IMR-90 (cell line): ENCODE results near the gene DAB2. TPM values are rescaled to one million over a fixed set of nuclear protein-coding genes. Genes with fewer than 3 reads are reported as not detected.

Experiments
- ATAC-seq: fragments of 200-7000 bp; cut with Tn5 transposase; 2 replicates; pipeline ENCODE4 v1.9.1; 2020; ENCODE audit warnings: low read depth, mild to moderate bottlenecking, moderate library complexity
- BruUV-seq: library from RNA; stranded (reverse); fragments of 400-500 nt; replicated peaks from 2 replicates; lab custom pipeline; 2021; lab: Mats Ljungman, UMichigan
- CTCF ChIA-PET: fragments of 300-600 bp; formaldehyde crosslinking; extraction: SDS; loops from one replicate; lab custom pipeline; 2021; ENCODE audit warnings: antibody characterized with exemption; lab: Yijun Ruan, JAX
- POLR2A ChIA-PET: fragments of 300-600 bp; sonication (Branson Sonifier 250); formaldehyde crosslinking; loops from one replicate; lab custom pipeline; 2022; ENCODE audit warnings: antibody characterized with exemption; ENCODE audit not compliant: unreplicated experiment; lab: Charles Lee
- DNase-seq: peaks from one replicate; pipeline ENCODE4 v3.0.0; 2013
- H2AFZ ChIP-seq: replicated peaks from 2 replicates; pipeline ENCODE3; 2013; ENCODE audit warnings: low read length, mild to moderate bottlenecking; ENCODE audit not compliant: poor library complexity
- H2AK5ac ChIP-seq: 2 replicates; pipeline ENCODE4 v1.6.1; 2013; ENCODE audit warnings: low read depth, low read length, inconsistent platforms
- H2AK9ac ChIP-seq: replicated peaks from 2 replicates; pipeline ENCODE3; 2013; ENCODE audit warnings: mild to moderate bottlenecking, low read depth, low read length, moderate library complexity; ENCODE audit not compliant: poor library complexity
- H2BK120ac ChIP-seq: 2 replicates; pipeline ENCODE4 v1.6.1; 2013; ENCODE audit warnings: low read depth, low read length, inconsistent platforms
- H2BK15ac ChIP-seq: 3 replicates; pipeline ENCODE4 v1.6.1; 2013; ENCODE audit warnings: low read depth, low read length, inconsistent platforms
- H2BK20ac ChIP-seq: 2 replicates; pipeline ENCODE4 v1.6.1; 2013; ENCODE audit warnings: low read depth, mild to moderate bottlenecking, inconsistent platforms, low read length, moderate library complexity
- H2BK5ac ChIP-seq: 2 replicates; pipeline ENCODE4 v1.6.1; 2013; ENCODE audit warnings: mild to moderate bottlenecking, low read depth, low read length, inconsistent platforms; ENCODE audit not compliant: poor library complexity, severe bottlenecking
- H3K14ac ChIP-seq: replicated peaks from 2 replicates; pipeline ENCODE4 v1.6.1; 2013; ENCODE audit warnings: low read depth, low read length, inconsistent platforms
- H3K18ac ChIP-seq: 2 replicates; pipeline ENCODE4 v1.6.1; 2013; ENCODE audit warnings: low read depth, low read length, control low read depth
- H3K23ac ChIP-seq: 2 replicates; pipeline ENCODE4 v1.6.1; 2013; ENCODE audit warnings: low read depth, low read length, inconsistent platforms
- H3K27ac ChIP-seq: 2 replicates; pipeline ENCODE4 v1.5.1; 2013; ENCODE audit warnings: mild to moderate bottlenecking, control low read depth, low read length; ENCODE audit not compliant: insufficient read depth
- H3K27me3 ChIP-seq: 2 replicates; pipeline ENCODE4 v1.6.1; 2013; ENCODE audit warnings: low read length; ENCODE audit not compliant: control insufficient read depth, insufficient read depth
- H3K36me3 ChIP-seq: 2 replicates; pipeline ENCODE4 v1.6.1; 2013; ENCODE audit warnings: low read length, mixed read lengths; ENCODE audit not compliant: control insufficient read depth, insufficient read depth
- H3K4ac ChIP-seq: 2 replicates; pipeline ENCODE4 v1.6.1; 2013; ENCODE audit warnings: low read depth, low read length, inconsistent platforms
- H3K4me1 ChIP-seq: 2 replicates; pipeline ENCODE4 v1.6.1; 2013; ENCODE audit warnings: low read length, mixed read lengths; ENCODE audit not compliant: control insufficient read depth, insufficient read depth
- H3K4me2 ChIP-seq: 2 replicates; pipeline ENCODE4 v1.6.1; 2013; ENCODE audit warnings: low read depth, mild to moderate bottlenecking, control low read depth, low read length, moderate library complexity
- H3K4me3 ChIP-seq: 2 replicates; pipeline ENCODE4 v1.5.1; 2013; ENCODE audit warnings: low read depth, mild to moderate bottlenecking, control low read depth, low read length, moderate library complexity; ENCODE audit not compliant: insufficient read depth
- H3K56ac ChIP-seq: 2 replicates; pipeline ENCODE4 v1.6.1; 2013; ENCODE audit warnings: low read length, inconsistent platforms; ENCODE audit not compliant: insufficient read depth; ENCODE audit errors: extremely low read depth
- H3K79me1 ChIP-seq, 2 experiments: 2 replicates each; pipeline ENCODE4 v1.6.1; 2013; ENCODE audit warnings: low read length in 2 of 2, inconsistent platforms in 1 of 2, low read depth in 1 of 2
- H3K9ac ChIP-seq: 2 replicates; pipeline ENCODE4 v1.6.1; 2013; ENCODE audit warnings: low read depth, low read length, control low read depth
- H3K9me1 ChIP-seq: 2 replicates; pipeline ENCODE4 v1.6.1; 2013; ENCODE audit warnings: low read length, inconsistent platforms; ENCODE audit not compliant: insufficient read depth
- H3K9me3 ChIP-seq: 2 replicates; pipeline ENCODE4 v1.6.1; 2013; ENCODE audit warnings: low read length; ENCODE audit not compliant: control insufficient read depth, insufficient read depth
- H4K20me1 ChIP-seq: 2 replicates; pipeline ENCODE4 v1.6.1; 2013; ENCODE audit warnings: low read length, inconsistent platforms; ENCODE audit not compliant: insufficient read depth
- H4K5ac ChIP-seq: 2 replicates; pipeline ENCODE4 v1.6.1; 2013; ENCODE audit warnings: mild to moderate bottlenecking, low read depth, low read length, control low read depth
- H4K8ac ChIP-seq, 2 experiments: 2 replicates each; pipeline ENCODE4 v1.6.1; 2013; ENCODE audit warnings: low read depth in 2 of 2, low read length in 2 of 2, control low read depth in 1 of 2, inconsistent platforms in 1 of 2
- H4K91ac ChIP-seq: 2 replicates; pipeline ENCODE4 v1.6.1; 2013; ENCODE audit warnings: low read depth, low read length, inconsistent platforms; ENCODE audit not compliant: insufficient read depth
- BHLHE40 ChIP-seq: fragments of 150-350 bp; IDR thresholded peaks from 2 replicates; pipeline ENCODE4 v1.6.1; 2016; ENCODE audit warnings: mild to moderate bottlenecking, low read depth, low read length
- MAFK ChIP-seq: IDR thresholded peaks from 2 replicates; pipeline ENCODE4 v1.6.1; 2012; ENCODE audit warnings: low read depth, low read length, improper control_type of control experiment
- RAD21 ChIP-seq: IDR thresholded peaks from 2 replicates; pipeline ENCODE4 v1.6.1; 2012; ENCODE audit warnings: low read length, improper control_type of control experiment
- whole genome bisulfite sequencing, 2 experiments: methylation state at CpG; one replicate each; pipeline versions ENCODE4 v1.1.5 to v1.1.7; 2013; ENCODE audit warnings: missing lambda C conversion rate in 2 of 2; ENCODE audit not compliant: insufficient read length in 1 of 2; ENCODE audit errors: extremely low coverage in 2 of 2; 5-methylcytosine and 5-hydroxymethylcytosine counted together
- dilution Hi-C: fragments of 300-500 bp; cut with HindIII; formaldehyde crosslinking; loops from one replicate; pipeline ENCODE4 v1.14.3; 2018; ENCODE audit warnings: low sequenced_read_pairs; ENCODE audit not compliant: unreplicated experiment
- in situ Hi-C: fragments of 300-500 bp; cut with MboI; formaldehyde crosslinking; loops from 3 replicates; pipeline ENCODE4 v1.14.3; 2019; ENCODE audit warnings: low sequenced_read_pairs, inconsistent platforms, mixed read lengths
- intact Hi-C: fragments of 100-400 bp; cut with micrococcal nuclease; formaldehyde crosslinking; loops from 2 replicates; pipeline ENCODE4 v1.10.0; 2022
- polyA plus RNA-seq, 3 experiments: library from polyadenylated mRNA; depleted of rRNA; stranded (reverse); fragments of >200 nt; gene quantifications; 2 replicates each; pipeline ENCODE4 v1.2.3, GENCODE V29; 2012; ENCODE audit warnings: low replicate concordance in 1 of 3
- total RNA-seq: library from RNA; depleted of rRNA; stranded (reverse); fragments of >200 nt; gene quantifications from 2 replicates; pipeline ENCODE4 v1.2.3, GENCODE V29; 2012

DAB2 gene
- total and polyA plus RNA-seq, 2 of the 4 experiments (the other 2 are of a cell fraction): 50.0 to 101 TPM

- Histone ChIP-seq H2AK9ac (no peak overlapping the region), H4K5ac (no peak overlapping the region), H2BK15ac (no peak overlapping the region), H3K9me1 (no peaks in the 10 kb centered on the region), H4K8ac (no peak overlapping the region), H2AFZ (no peak overlapping the region), H3K23ac (no peak overlapping the region), H3K4me2 (no peak overlapping the region), H3K14ac (no peak overlapping the region), H2BK120ac (no peak overlapping the region), H3K27me3 (peaks cover 13% of the 10 kb centered on the region; the same call in 1 of the 2 replicates), H3K9me3 (no peaks in the 10 kb centered on the region), H3K79me1 (no peaks in the 10 kb centered on the region), H2BK20ac (no peak overlapping the region), H3K9ac (no peak overlapping the region), H3K18ac (no peak overlapping the region), H4K20me1 (no peaks in the 10 kb centered on the region), H3K27ac (no peak overlapping the region), H3K4ac (no peak overlapping the region), H3K4me3 (no peak overlapping the region), H3K56ac (no peak overlapping the region), H4K91ac (no peak overlapping the region), H3K4me1 (no peaks in the 10 kb centered on the region), H2AK5ac (no peak overlapping the region), H3K36me3 (no peaks in the 10 kb centered on the region), H2BK5ac (no peak overlapping the region)
- CTCF ChIA-PET: no interaction called here
- intact Hi-C loops (no loop called here), dilution Hi-C loops (no loop called here), in situ Hi-C loops (no loop called here)
- no TSS peak for BruUV-seq
- ATAC-seq (no peak), DNase-seq (no peak)
- WGBS, 2 experiments: no CpG with 5 or more reads among the region's 2 CpGs
- no peak for TF ChIP-seq BHLHE40
- no peak for TF ChIP-seq RAD21
- no peak for TF ChIP-seq MAFK
- POLR2A ChIA-PET: no interaction called here
Measured at GRCh38 chr5:39331861-39332381, 92.9 kb downstream of the DAB2 start.
